Measurements from ENCODE around the gene OR5V1.
"Not testable (repeated sequence)": the region's sequence is repeated elsewhere in the genome, so short reads cannot be mapped to it uniquely, and the experiment has no call there.

Gene OR5V1

GRCh38 chr6:29376003-29376402 lies 7.3 kb upstream of the OR5V1 start:
- no peak for DNase-seq (ENCODE audit: extremely low read depth, low read depth)
- no peak overlapping the region for H3K4me3 ChIP-seq (replicated peaks; ENCODE audit: low read depth, low read length)
- TF ChIP-seq CTCF (IDR thresholded peaks at IDR 0.05; ENCODE audit: low read depth, low read length, missing control alignments): no peak

GRCh38 chr6:29375191-29375590 lies 6.5 kb upstream of the OR5V1 start, which contains the start of gene OR12D3:
TSS of gene OR12D3 (minus strand) at chr6:29375291. CDS start at chr6:29375287, 4 bp downstream.
- H3K4me3 ChIP-seq (replicated peaks; ENCODE audit: low read depth, low read length): no peak within 1 kb of the TSS
- DNase-seq (ENCODE audit: extremely low read depth, low read depth): no peak
- no peak for TF ChIP-seq CTCF (IDR thresholded peaks at IDR 0.05; ENCODE audit: low read depth, low read length, missing control alignments)

GRCh38 chr6:29355603-29356002 lies 13.1 kb downstream of the OR5V1 start:
- H3K4me3 ChIP-seq (replicated peaks; ENCODE audit: low read depth, low read length): no peak overlapping the region
- no peak for DNase-seq (ENCODE audit: extremely low read depth, low read depth)
- TF ChIP-seq CTCF (IDR thresholded peaks at IDR 0.05; ENCODE audit: low read depth, low read length, missing control alignments): no peak

- DNase-seq (ENCODE audit: extremely low read depth, low read depth): no peak
- TF ChIP-seq CTCF (IDR thresholded peaks at IDR 0.05; ENCODE audit: low read depth, low read length, missing control alignments): no peak
- no peak overlapping the region for H3K4me3 ChIP-seq (replicated peaks; ENCODE audit: low read depth, low read length)
Observed at GRCh38 chr6:29354980-29355379, 13.7 kb downstream of the OR5V1 start.

- not testable (repeated sequence) for H3K4me3 ChIP-seq (replicated peaks; ENCODE audit: low read depth, low read length); DNase-seq (ENCODE audit: extremely low read depth, low read depth)
Observed at GRCh38 chr6:29349348-29349747, 19.3 kb downstream of the OR5V1 start.

GRCh38 chr6:29345380-29345779 lies 23.3 kb downstream of the OR5V1 start:
- no peak overlapping the region for H3K4me3 ChIP-seq (replicated peaks; ENCODE audit: low read depth, low read length)
- no peak for TF ChIP-seq CTCF (IDR thresholded peaks at IDR 0.05; ENCODE audit: low read depth, low read length, missing control alignments)
- DNase-seq (ENCODE audit: extremely low read depth, low read depth): no peak

GRCh38 chr6:29336269-29336668 lies 32.4 kb downstream of the OR5V1 start:
- TF ChIP-seq CTCF (IDR thresholded peaks at IDR 0.05; ENCODE audit: low read depth, low read length, missing control alignments): no peak
- no peak for DNase-seq (ENCODE audit: extremely low read depth, low read depth)
- H3K4me3 ChIP-seq (replicated peaks; ENCODE audit: low read depth, low read length): no peak overlapping the region

Data from HFF-Myc (cell line).